Cardiac fibroblast (primary cell): ENCODE measurements around the gene GSDMA.

ENCODE experiments used
- DNase-seq, 2 donors: peaks; one replicate each; pipeline versions ENCODE4 v3.0.0 to v3.0.0-alpha.2; 2010; ENCODE audit warnings: low read depth in 2 of 2
- H3K4me3 ChIP-seq, 2 donors: replicated peaks in 1 of 2; 1 replicate in 1 of 2; 2 replicates in 1 of 2; pipeline ENCODE4 v1.5.1; 2011; ENCODE audit warnings: low read depth in 2 of 2, low read length in 2 of 2, mild to moderate bottlenecking in 2 of 2, moderate library complexity in 1 of 2
- TF ChIP-seq, protein P1 (sequence below): IDR thresholded peaks from one replicate; pipeline ENCODE4 v1.5.1; 2011; ENCODE audit warnings: low read depth, mild to moderate bottlenecking, low read length, inconsistent platforms

The GSDMA gene, protein sequence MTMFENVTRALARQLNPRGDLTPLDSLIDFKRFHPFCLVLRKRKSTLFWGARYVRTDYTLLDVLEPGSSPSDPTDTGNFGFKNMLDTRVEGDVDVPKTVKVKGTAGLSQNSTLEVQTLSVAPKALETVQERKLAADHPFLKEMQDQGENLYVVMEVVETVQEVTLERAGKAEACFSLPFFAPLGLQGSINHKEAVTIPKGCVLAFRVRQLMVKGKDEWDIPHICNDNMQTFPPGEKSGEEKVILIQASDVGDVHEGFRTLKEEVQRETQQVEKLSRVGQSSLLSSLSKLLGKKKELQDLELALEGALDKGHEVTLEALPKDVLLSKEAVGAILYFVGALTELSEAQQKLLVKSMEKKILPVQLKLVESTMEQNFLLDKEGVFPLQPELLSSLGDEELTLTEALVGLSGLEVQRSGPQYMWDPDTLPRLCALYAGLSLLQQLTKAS

DNA sequence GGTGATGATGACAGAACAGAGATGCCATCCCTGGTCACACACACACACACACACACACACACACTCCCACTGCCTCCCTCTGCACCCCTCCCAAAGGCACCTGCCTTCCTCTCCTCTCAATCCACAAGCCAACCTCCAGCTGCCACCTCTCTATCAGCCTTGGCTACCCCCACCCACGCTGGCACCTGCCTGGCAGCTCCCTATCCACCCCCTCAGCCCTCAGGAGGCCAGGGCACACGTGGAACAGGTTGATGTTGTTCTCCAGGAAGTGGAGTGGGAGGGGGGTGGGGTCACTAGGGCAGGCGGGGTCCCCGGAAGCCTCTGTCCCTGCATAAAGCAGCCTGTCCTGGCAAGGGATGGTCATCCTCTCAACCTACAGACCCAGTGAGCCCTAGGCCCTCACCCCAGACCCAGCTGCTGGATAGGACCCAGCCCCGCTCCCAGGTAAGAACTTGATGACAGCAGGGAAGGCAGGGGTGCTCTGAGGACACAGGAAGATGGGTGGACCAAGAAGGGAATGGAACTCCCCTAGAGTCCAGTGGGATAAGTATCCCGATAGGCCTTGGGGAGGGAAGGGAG is at the start of gene GSDMA:
Gene GSDMA, plus strand, starts transcription at position 363 of the 579 bp plus-strand sequence. CDS start 2,684 bp downstream, outside the sequence.
- no peak for DNase-seq
- no peak within 1 kb of the TSS for H3K4me3 ChIP-seq
- TF ChIP-seq, protein P1, sequence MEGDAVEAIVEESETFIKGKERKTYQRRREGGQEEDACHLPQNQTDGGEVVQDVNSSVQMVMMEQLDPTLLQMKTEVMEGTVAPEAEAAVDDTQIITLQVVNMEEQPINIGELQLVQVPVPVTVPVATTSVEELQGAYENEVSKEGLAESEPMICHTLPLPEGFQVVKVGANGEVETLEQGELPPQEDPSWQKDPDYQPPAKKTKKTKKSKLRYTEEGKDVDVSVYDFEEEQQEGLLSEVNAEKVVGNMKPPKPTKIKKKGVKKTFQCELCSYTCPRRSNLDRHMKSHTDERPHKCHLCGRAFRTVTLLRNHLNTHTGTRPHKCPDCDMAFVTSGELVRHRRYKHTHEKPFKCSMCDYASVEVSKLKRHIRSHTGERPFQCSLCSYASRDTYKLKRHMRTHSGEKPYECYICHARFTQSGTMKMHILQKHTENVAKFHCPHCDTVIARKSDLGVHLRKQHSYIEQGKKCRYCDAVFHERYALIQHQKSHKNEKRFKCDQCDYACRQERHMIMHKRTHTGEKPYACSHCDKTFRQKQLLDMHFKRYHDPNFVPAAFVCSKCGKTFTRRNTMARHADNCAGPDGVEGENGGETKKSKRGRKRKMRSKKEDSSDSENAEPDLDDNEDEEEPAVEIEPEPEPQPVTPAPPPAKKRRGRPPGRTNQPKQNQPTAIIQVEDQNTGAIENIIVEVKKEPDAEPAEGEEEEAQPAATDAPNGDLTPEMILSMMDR = no peak

DNA sequence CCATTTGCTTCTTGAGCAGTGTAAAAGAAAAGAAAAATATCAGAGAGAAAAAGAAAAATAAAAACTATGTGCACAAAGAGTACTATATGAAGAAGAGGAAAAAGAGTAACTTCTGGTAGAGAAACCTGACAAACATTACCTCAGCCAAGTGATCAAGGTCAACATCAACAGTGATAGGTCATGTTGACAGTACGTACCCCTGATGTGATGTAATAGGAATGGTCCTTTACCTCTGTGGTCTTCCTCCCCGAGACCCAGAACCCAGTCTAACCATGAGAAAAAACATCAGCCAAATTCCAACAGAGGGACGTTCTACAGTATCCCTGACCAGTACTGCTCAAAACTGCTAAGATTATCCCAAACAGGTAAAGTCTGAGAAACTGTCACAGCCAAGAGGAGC is 48.8 kb upstream of the GSDMA start:
- H3K4me3 ChIP-seq = no peak overlapping the region
- no peak for DNase-seq
- TF ChIP-seq, protein P1 = no peak

DNA sequence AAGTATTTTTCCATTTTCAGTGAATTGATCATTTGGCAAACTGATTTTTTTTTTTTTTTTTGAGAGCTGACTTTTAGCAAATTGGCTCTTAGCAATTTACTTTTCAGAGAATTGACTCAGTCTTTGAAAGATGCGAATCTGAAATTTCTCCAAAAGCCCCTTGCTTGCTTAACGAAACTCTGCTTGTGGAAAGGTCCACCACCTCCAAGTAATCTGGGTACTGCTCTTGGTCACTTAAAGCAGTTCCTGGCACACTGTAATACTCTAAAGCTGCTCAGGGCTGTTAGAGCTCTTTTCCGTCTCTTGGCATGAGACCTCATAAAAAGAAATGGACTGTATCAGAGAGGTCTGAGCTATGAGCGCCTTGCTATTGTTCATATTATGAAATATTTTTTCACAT is 47.2 kb upstream of the GSDMA start:
- no peak overlapping the region for H3K4me3 ChIP-seq
- no peak for DNase-seq
- TF ChIP-seq, protein P1 = no peak

DNA sequence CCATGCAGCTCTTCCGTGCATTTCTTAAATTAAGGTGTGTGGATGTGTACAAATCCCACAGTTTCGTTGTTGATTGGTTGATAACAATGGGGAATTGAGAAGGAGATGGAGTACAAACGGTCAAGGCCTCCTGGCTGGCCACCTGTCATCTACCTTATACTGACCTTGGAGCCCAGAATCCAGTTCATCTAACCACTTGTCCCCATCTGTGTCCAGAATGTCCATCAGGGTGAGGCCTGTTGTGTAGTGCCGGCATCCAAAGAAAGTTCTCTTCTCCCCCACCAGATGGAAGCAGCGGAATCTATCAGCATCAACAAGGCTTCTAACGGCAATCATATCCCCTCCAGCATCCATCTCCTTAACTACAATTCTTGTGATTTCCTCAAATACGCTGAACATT is 45.9 kb upstream of the GSDMA start:
- DNase-seq = peak; percentile 13 to 18
- H3K4me3 ChIP-seq = no peak overlapping the region
- TF ChIP-seq, protein P1 = peak; percentile 6

DNA sequence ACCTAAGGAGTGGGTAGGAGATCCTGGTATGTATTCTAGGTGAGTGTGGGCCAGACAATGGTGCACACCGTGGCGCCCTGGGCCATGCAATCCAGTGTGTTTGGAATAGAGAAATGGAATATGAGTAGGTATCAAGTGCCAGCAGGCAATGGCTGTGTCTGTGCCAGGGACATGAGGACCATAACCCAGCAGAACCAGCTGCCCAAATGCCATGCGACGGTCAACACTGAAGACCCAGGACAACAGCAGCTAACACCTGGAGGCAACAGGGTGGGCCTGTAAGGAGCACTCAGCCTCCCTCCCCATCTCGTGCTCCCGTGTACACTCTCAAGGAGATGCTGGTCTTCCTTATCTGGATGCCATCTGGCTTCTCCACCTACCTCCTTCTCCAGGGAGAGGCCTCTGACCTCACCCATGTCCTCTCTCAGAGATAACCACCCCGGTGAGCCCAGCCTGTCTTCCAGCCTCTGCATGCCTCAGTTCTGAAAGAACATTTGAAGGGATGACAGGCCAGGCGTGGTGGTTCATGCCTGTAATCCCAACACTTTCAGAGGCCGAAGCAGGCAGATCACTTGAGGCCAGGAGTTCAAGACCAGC is 43.6 kb upstream of the GSDMA start:
- H3K4me3 ChIP-seq = no peak overlapping the region
- TF ChIP-seq, protein P1 = no peak
- DNase-seq = no peak

DNA sequence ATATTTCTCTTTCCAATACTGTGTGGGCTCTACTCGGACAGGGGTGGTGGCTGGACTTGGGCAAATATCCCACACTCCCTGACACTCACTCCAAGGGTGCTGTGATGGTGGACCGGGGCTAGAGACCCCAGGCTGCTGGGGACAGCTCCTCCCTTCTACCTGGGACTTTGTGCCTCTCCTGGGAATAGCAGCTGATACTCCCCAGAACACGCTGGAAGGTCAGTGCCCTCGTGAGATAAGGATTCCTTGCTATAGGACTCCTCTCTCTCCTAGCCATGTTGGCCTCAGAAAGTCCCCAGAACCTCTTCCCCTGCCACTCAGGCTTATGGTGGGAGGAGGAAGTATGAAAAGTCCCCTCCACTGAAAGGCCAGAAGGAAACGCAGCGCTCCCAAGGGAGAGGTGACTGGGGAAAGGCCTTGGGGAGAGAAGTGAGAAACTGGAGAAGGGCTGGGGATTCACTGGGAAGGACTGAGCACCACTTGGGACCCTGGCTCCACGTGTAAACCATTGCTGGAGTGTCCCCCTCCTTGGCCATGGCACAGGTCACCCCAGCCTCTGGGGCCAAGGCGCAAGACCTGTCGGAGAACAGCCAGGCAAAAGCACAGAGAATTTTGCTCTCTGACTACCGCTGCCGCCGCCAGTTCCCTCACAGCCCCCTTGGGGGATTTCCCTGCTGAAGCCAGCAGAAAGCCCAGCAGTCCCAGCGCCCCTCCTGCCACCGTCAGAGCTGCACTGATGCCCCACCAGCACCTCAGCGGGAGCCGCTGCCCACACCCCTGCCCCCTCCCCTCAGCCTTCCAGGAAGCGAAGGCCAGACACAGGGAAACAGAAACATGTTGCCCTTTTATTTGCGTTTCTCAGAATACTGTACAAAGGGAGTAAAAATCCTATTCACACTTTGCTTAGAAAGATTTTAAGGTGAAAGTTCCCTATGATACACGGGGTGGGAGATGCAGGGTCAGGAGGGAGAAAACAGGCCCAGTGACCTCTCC is 42.3 kb upstream of the GSDMA start:
- DNase-seq = no peak
- TF ChIP-seq, protein P1 = no peak
- no peak overlapping the region for H3K4me3 ChIP-seq
